ENCODE results near the gene PDXDC1.
"Not testable (repeated sequence)": the region's sequence is repeated elsewhere in the genome, so short reads cannot be mapped to it uniquely, and the experiment has no call there.

DNA sequence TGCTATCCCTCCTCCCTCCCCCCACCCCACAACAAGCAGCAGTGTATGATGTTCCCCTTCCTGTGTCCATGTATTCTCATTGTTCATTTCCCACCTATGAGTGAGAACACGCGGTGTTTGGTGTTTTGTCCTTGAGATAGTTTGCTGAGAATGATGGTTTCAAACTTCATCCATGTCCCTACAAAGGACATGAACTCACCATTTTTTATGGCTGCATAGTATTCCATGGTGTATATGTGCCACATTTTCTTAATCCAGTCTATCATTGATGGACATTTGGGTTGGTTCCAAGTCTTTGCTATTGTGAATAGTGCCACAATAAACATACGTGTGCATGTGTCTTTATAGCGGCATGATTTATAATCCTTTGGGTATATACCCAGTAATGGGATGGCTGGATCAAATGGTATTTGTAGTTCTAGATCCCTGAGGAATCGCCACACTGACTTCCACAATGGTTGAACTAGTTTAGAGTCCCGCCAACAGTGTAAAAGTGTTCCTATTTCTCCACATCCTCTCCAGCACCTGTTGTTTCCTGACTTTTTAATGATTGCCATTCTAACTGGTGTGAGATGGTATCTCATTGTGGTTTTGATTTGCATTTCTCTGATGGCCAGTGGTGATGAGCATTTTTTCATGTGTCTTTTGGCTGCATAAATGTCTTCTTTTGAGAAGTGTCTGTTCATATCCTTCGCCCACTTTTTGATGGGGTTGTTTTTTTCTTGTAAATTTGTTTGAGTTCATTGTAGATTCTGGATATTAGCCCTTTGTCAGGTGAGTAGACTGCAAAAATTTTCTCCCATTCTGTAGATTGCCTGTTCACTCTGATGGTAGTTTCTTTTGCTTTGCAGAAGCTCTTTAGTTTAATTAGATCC lies 18.7 kb downstream of the PDXDC1 start:
- TF ChIP-seq EZH2, EZH2phosphoT487 (IDR thresholded peaks at IDR 0.05): not testable (repeated sequence)
- TF ChIP-seq, protein P1, sequence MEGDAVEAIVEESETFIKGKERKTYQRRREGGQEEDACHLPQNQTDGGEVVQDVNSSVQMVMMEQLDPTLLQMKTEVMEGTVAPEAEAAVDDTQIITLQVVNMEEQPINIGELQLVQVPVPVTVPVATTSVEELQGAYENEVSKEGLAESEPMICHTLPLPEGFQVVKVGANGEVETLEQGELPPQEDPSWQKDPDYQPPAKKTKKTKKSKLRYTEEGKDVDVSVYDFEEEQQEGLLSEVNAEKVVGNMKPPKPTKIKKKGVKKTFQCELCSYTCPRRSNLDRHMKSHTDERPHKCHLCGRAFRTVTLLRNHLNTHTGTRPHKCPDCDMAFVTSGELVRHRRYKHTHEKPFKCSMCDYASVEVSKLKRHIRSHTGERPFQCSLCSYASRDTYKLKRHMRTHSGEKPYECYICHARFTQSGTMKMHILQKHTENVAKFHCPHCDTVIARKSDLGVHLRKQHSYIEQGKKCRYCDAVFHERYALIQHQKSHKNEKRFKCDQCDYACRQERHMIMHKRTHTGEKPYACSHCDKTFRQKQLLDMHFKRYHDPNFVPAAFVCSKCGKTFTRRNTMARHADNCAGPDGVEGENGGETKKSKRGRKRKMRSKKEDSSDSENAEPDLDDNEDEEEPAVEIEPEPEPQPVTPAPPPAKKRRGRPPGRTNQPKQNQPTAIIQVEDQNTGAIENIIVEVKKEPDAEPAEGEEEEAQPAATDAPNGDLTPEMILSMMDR (IDR thresholded peaks at IDR 0.05): not testable (repeated sequence)

Measured in neural progenitor cell (in vitro differentiated cells).